Measurements from ENCODE around the gene ZDHHC18. TPM values are rescaled to one million over a fixed set of nuclear protein-coding genes. Genes with fewer than 3 reads are reported as not detected.
"Not testable (repeated sequence)": the region's sequence is repeated elsewhere in the genome, so short reads cannot be mapped to it uniquely, and the experiment has no call there.

ZDHHC18 gene
- total and polyA plus RNA-seq, 9 donors = 8.4 to 20.2 (median 16.3) TPM

DNA sequence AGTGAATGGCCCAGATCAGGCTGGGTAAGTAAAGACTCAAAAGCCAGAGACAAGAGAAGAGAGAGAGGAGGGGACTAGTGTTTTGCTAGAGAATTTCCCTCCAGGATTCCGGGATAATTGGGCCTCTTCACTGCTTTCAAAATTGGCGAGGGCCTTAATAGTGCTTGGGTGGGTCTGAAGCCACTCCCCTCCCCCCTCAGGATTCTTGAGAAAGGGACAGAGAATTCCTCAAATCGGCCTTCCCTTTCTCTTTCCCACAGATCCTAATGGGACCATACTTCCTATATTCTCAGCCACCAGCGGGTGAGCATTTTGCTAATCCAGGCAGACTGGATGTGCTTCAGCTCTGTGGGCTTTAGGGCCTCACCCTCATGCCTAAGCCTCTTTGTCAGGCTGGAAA is 48.4 kb downstream of the ZDHHC18 start:
- H3K4me3 ChIP-seq (ENCODE audit: low read length) = no peak overlapping the region
- no peak overlapping the region for H3K27ac ChIP-seq (ENCODE audit: low read length)
- 72% methylated on average over 2 of the region's 4 CpGs for WGBS (ENCODE audit: insufficient coverage)
- no peak for DNase-seq
- no peaks in the 10 kb centered on the region for H3K4me1 ChIP-seq (ENCODE audit: control insufficient read depth, insufficient read depth, low read length)
- no peaks in the 10 kb centered on the region for H3K27me3 ChIP-seq (ENCODE audit: control insufficient read depth, insufficient read depth, low read length)
- H3K36me3 ChIP-seq (ENCODE audit: control insufficient read depth, insufficient read depth, low read length) = peaks cover 30% of the 10 kb centered on the region
- H3K9me3 ChIP-seq (replicated peaks; ENCODE audit: control insufficient read depth, low read depth, low read length) = no peaks in the 10 kb centered on the region

DNA sequence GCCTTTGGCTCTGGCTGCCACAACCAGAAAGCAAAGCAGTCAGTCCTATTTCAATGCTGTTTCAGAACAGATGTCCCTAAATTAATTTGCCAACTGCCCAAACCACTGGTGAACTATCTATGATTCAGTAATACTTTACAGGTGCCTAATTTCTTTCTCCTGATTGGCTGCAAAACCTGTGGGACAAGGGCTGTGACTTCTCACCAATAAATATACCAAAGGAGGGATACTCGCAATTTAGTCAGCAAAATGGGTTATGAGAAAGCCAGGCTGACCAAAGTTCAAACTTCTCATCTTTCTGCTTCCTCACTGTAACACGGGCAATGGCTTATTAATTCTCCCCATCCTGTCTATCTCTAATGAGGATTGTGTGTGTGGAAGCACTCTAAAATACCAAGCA is 50.8 kb downstream of the ZDHHC18 start:
- Histone ChIP-seq H3K36me3 (ENCODE audit: control insufficient read depth, insufficient read depth, low read length) (peaks cover 46% of the 10 kb centered on the region), H3K4me1 (ENCODE audit: control insufficient read depth, insufficient read depth, low read length) (no peaks in the 10 kb centered on the region), H3K4me3 (ENCODE audit: low read length) (no peak overlapping the region), H3K9me3 (replicated peaks; ENCODE audit: control insufficient read depth, low read depth, low read length) (no peaks in the 10 kb centered on the region), H3K27me3 (ENCODE audit: control insufficient read depth, insufficient read depth, low read length) (no peaks in the 10 kb centered on the region), H3K27ac (ENCODE audit: low read length) (no peak overlapping the region)
- WGBS (ENCODE audit: insufficient coverage) = no CpG with 5 or more reads among the region's 2 CpGs
- no peak for DNase-seq

DNA sequence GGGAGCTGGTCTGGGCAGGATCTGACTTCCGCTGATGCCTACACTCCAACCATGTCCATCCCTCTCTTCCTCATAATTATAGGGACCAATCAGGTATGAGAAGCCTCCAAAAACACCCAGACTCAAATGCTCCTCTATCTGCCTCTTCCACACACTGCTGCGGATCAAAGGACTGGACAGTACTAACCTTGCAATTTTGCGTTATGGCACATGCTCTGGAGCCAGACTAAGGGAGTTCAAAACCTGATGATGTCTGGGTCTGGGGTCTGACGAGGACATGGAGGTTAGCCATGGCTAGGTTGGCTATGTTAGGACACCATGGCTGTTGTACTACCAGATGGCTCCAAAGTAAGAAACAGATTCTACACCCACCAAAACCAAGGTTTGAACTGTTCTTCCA is 53.3 kb downstream of the ZDHHC18 start:
- Histone ChIP-seq H3K36me3 (ENCODE audit: control insufficient read depth, insufficient read depth, low read length) (peaks cover 67% of the 10 kb centered on the region), H3K27ac (ENCODE audit: low read length) (no peak overlapping the region), H3K4me3 (ENCODE audit: low read length) (no peak overlapping the region), H3K9me3 (replicated peaks; ENCODE audit: control insufficient read depth, low read depth, low read length) (no peaks in the 10 kb centered on the region), H3K4me1 (ENCODE audit: control insufficient read depth, insufficient read depth, low read length) (no peaks in the 10 kb centered on the region), H3K27me3 (ENCODE audit: control insufficient read depth, insufficient read depth, low read length) (no peaks in the 10 kb centered on the region)
- no peak for DNase-seq
- WGBS (ENCODE audit: insufficient coverage) = no CpG with 5 or more reads among the region's 4 CpGs

DNA sequence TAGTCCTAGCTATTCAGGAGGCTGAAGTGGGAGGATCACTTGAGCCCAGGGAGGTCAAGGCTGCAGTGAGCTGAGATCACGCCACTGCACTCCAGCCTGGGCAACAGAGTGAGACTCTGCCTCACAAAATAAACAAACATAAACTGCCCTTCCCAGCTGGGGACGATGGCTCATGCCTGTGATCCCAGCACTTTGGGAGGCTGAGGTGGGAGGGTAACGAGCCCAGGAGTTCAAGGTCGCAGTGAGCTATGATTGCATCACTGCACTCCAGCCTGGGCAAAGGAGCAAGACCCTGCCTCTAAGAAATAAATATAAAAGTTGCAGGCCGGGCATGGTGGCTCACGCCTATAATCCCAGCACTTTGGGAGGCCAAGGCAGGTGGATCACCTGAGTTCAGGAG is 55.1 kb downstream of the ZDHHC18 start:
- H3K27me3 ChIP-seq (ENCODE audit: control insufficient read depth, insufficient read depth, low read length); H3K27ac ChIP-seq (ENCODE audit: low read length); H3K4me1 ChIP-seq (ENCODE audit: control insufficient read depth, insufficient read depth, low read length); H3K4me3 ChIP-seq (ENCODE audit: low read length); H3K9me3 ChIP-seq (replicated peaks; ENCODE audit: control insufficient read depth, low read depth, low read length); DNase-seq: not testable (repeated sequence)
- H3K36me3 ChIP-seq (ENCODE audit: control insufficient read depth, insufficient read depth, low read length) = peaks cover 75% of the 10 kb centered on the region
- WGBS (ENCODE audit: insufficient coverage) = 89% methylated on average over 5 of the region's 6 CpGs

DNA sequence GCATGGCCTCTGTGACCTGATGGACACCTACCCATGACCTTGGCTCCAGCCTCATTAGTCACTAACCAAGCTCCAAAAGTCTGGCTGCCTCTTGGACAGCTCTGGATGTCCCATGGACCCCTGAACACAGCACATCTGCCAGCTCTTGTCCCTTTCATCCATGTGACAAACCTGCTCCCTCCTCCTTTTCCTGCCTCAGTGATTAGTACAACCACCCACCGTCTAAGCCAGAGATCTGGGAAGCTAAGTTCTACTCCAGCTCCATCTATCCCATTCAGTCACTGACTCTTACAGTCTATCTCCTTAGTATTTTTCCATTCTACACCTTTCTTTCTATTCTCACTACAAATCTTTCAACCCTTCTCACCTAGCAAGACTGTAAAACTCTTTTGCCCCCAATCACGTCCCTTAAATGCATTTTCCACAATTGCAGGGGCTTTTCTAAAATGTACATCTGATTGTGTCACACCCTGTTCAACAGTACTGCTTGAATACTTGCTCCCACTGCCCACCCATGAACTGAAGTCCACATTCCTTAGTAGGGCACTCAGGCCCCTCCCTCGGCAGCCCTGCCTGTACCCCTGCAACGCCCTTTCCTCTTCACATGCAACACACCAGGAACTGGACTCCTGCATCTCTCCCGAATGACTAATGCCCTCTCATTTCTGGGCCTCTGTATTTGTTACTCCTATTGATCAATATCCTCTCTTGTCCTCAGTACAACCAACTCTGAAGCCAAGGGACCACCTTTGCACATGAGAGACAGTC is 56.4 kb downstream of the ZDHHC18 start:
- H3K9me3 ChIP-seq (replicated peaks; ENCODE audit: control insufficient read depth, low read depth, low read length) = no peaks in the 10 kb centered on the region
- peaks cover 71% of the 10 kb centered on the region for H3K36me3 ChIP-seq (ENCODE audit: control insufficient read depth, insufficient read depth, low read length)
- H3K4me3 ChIP-seq (ENCODE audit: low read length) = no peak overlapping the region
- no peak for DNase-seq
- no peaks in the 10 kb centered on the region for H3K27me3 ChIP-seq (ENCODE audit: control insufficient read depth, insufficient read depth, low read length)
- H3K4me1 ChIP-seq (ENCODE audit: control insufficient read depth, insufficient read depth, low read length) = no peaks in the 10 kb centered on the region
- WGBS (ENCODE audit: insufficient coverage) = 91% methylated on average over 5 of the region's 5 CpGs
- no peak overlapping the region for H3K27ac ChIP-seq (ENCODE audit: low read length)

DNA sequence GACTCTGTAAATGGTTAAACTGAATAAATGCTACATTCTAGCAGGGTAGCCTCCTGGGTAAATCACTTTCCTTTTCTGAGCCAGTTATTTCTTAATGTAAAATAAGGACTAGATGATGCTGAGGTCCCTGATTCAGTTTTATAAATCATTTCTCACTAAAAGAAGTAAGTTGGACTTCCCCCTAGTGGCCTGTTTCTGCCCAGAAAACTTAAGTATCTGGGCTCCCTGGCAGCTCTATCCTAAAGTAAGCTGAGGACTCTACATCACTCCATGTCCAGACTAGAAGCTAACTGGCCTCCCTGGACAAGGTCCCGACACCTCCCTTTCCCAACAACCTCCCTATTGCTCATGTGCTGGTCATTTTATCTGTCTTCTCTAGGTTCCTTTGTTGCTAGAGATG is 60.6 kb downstream of the ZDHHC18 start:
- no peak overlapping the region for H3K27ac ChIP-seq (ENCODE audit: low read length)

DNA sequence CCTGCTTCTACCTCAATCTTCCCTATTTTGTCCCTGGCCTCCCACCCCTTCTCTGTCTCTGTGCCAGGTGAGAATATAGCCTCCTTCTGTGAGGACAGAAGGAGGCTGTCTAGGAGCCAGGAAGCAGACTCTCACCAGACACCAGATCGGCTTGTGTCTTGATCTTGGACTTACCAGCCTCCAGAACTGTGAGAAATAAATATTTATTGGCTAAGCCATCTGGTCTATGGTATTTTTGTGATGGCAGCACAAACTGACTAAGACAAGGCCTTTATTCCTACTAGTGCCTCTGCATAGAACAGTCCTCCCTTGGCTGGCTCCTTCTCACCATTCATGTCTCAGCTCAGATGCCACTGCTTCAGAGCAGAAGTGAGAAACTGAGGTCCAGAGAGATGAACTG is 61.7 kb downstream of the ZDHHC18 start:
- DNase-seq = no peak
- peaks cover 16% of the 10 kb centered on the region for H3K4me1 ChIP-seq (ENCODE audit: control insufficient read depth, insufficient read depth, low read length)
- no peak overlapping the region for H3K27ac ChIP-seq (ENCODE audit: low read length)
- H3K36me3 ChIP-seq (ENCODE audit: control insufficient read depth, insufficient read depth, low read length) = peaks cover 63% of the 10 kb centered on the region
- H3K27me3 ChIP-seq (ENCODE audit: control insufficient read depth, insufficient read depth, low read length) = no peaks in the 10 kb centered on the region
- H3K4me3 ChIP-seq (ENCODE audit: low read length) = no peak overlapping the region
- no CpG with 5 or more reads among the region's 1 CpG for WGBS (ENCODE audit: insufficient coverage)
- H3K9me3 ChIP-seq (replicated peaks; ENCODE audit: control insufficient read depth, low read depth, low read length) = no peaks in the 10 kb centered on the region

More for the DNA sequence above, 60.6 kb downstream of the ZDHHC18 start:
- Histone ChIP-seq H3K36me3 (ENCODE audit: control insufficient read depth, insufficient read depth, low read length) (peaks cover 63% of the 10 kb centered on the region), H3K9me3 (replicated peaks; ENCODE audit: control insufficient read depth, low read depth, low read length) (no peaks in the 10 kb centered on the region), H3K4me3 (ENCODE audit: low read length) (no peak overlapping the region), H3K27me3 (ENCODE audit: control insufficient read depth, insufficient read depth, low read length) (no peaks in the 10 kb centered on the region), H3K4me1 (ENCODE audit: control insufficient read depth, insufficient read depth, low read length) (peaks cover 16% of the 10 kb centered on the region)
- peak; percentile 35 for DNase-seq
- WGBS (ENCODE audit: insufficient coverage) = no CpG with 5 or more reads among the region's 1 CpG

DNA sequence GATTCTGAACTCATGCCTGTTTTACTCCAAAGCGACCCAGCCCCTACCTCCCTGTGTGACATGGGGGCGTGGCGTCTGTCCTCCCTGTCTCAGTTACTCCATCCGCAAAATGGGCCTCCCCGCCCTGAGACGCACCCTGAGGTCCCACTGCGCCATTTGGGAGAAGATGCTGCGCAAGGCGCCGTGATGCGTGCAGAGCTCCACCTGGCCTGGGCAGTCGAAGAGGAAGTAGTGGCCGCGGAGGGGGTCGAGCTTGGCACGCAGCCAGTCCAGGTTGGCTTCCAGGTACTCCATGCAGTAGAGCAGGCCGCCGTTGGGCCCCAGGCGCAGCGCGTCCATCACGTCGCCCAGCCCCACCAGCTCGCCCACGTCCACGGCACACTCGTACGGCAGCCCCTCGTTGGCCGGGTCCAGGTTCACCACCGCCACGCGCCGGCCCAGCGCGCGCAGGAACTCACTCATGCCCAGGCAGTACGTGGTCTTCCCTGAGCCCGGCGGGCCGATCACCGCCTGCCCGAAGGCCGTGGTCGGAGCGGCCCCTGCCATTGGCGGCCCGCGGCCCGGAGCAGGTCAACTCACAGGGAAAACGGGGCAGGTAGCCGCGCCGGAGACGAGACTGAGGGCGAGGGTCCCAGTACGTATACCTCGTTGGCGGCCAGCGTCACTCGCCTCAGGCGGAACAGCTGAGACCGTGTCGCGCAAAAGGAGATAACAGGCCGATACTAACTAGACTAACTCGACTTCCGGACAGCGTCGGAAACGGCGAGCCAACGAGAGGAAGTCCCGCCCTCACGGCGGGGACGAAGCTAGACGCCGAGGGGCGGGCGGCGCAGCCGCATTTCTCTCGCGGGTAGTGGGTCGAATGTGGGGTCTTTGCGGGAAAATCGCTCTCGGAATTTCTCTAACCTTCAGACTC is 63.3 kb downstream of the ZDHHC18 start, which contains the start of gene GPN2:
Gene GPN2, minus strand, starts transcription at position 733 of the 916 bp plus-strand sequence. Its CDS starts 187 bp downstream, at position 546.
- peak; percentile 92 for DNase-seq
- under 1% methylated on average over 79 of the region's 89 CpGs for WGBS (ENCODE audit: insufficient coverage)
- peak within 1 kb of the TSS; percentile 79 for H3K4me3 ChIP-seq (ENCODE audit: low read length)
- H3K36me3 ChIP-seq (ENCODE audit: control insufficient read depth, insufficient read depth, low read length) = peaks cover 65% of the 10 kb centered on the region
- H3K27ac ChIP-seq (ENCODE audit: low read length) = peak within 1 kb of the TSS; percentile 93
- H3K27me3 ChIP-seq (ENCODE audit: control insufficient read depth, insufficient read depth, low read length) = no peaks in the 10 kb centered on the region
- H3K4me1 ChIP-seq (ENCODE audit: control insufficient read depth, insufficient read depth, low read length) = peaks cover 16% of the 10 kb centered on the region
- H3K9me3 ChIP-seq (replicated peaks; ENCODE audit: control insufficient read depth, low read depth, low read length) = no peaks in the 10 kb centered on the region

DNA sequence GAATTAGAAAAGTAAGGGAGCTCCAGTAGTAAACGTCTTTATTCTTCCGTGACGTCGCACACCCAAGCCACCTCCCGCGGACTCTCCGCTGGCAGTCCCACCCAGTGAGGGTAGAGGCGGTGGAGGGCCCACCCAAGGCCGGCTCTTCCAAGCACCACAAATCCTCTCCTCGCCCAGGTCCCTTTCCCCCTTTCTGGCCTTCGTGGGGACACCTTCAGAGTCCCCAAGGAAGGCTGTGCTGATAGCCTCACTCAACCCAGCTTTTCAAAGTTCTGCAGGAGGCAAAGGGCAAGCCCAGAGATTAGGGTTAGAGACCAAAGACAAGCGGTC is 63.9 kb downstream of the ZDHHC18 start:
- WGBS (ENCODE audit: insufficient coverage) = 3% methylated on average over 5 of the region's 12 CpGs
- no peaks in the 10 kb centered on the region for H3K9me3 ChIP-seq (replicated peaks; ENCODE audit: control insufficient read depth, low read depth, low read length)
- DNase-seq = no peak

DNA sequence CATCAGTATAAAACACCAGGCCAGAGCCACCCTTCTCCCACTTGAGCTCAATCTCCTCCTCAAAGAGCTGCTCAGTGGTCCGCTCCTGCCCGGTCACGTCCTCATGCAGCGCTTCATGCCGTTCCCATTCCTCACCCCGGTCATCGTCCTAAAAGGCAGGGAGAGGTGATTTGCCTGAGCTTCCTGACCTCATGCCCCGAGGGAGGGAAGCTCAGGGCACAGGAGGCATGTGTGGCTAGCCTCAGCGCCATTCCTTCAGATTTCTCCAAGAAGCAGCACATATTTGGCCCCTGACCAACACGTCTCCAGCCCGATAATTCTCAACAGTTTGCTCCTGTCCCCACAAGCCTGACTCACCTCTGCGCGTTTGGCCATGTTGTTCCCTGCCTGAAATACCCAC is 67.8 kb downstream of the ZDHHC18 start:
- peaks cover 66% of the 10 kb centered on the region for H3K36me3 ChIP-seq (ENCODE audit: control insufficient read depth, insufficient read depth, low read length)
- DNase-seq = no peak
- H3K4me1 ChIP-seq (ENCODE audit: control insufficient read depth, insufficient read depth, low read length) = peaks cover 10% of the 10 kb centered on the region
- no peaks in the 10 kb centered on the region for H3K9me3 ChIP-seq (replicated peaks; ENCODE audit: control insufficient read depth, low read depth, low read length)
- no peak overlapping the region for H3K27ac ChIP-seq (ENCODE audit: low read length)
- no peaks in the 10 kb centered on the region for H3K27me3 ChIP-seq (ENCODE audit: control insufficient read depth, insufficient read depth, low read length)
- 92% methylated on average over 13 of the region's 13 CpGs for WGBS (ENCODE audit: insufficient coverage)
- no peak overlapping the region for H3K4me3 ChIP-seq (ENCODE audit: low read length)

More for the DNA sequence above, 63.9 kb downstream of the ZDHHC18 start:
- H3K36me3 ChIP-seq (ENCODE audit: control insufficient read depth, insufficient read depth, low read length) = peaks cover 65% of the 10 kb centered on the region
- peaks cover 16% of the 10 kb centered on the region for H3K4me1 ChIP-seq (ENCODE audit: control insufficient read depth, insufficient read depth, low read length)
- no peaks in the 10 kb centered on the region for H3K27me3 ChIP-seq (ENCODE audit: control insufficient read depth, insufficient read depth, low read length)
- peak overlapping the region; percentile 79 for H3K4me3 ChIP-seq (ENCODE audit: low read length)
- peak overlapping the region; percentile 93 for H3K27ac ChIP-seq (ENCODE audit: low read length)

Data from muscle of leg (tissue), 11 donors.